GM18519 (cell line): Measurements from ENCODE around the gene PRSS1.
A peak's percentile ranks its signal among the peaks of the same experiment; 100 is the strongest.
"Not testable (repeated sequence)": the region's sequence is repeated elsewhere in the genome, so short reads cannot be mapped to it uniquely, and the experiment has no call there.

Source experiments
- ATAC-seq: cut with Tn5 transposase; IDR thresholded peaks from one replicate; pipeline ENCODE4 v1.9.1; 2021; ENCODE audit warnings: mild to moderate bottlenecking, moderate library complexity; ENCODE audit not compliant: unreplicated experiment, low FRiP score

PRSS1 gene

GRCh38 chr7:142745745-142746144 lies 3.5 kb upstream of the PRSS1 start:
- no peak for ATAC-seq

GRCh38 chr7:142746264-142746663 lies 3.0 kb upstream of the PRSS1 start:
- ATAC-seq: no peak

- ATAC-seq: not testable (repeated sequence)
These were observed 862 bp upstream of the PRSS1 start for GRCh38 chr7:142748410-142748809.

GRCh38 chr7:142750321-142750938 lies 1.2 kb downstream of the PRSS1 start:
- ATAC-seq: no peak

GRCh38 chr7:142751526-142752175 lies 2.4 kb downstream of the PRSS1 start:
- not testable (repeated sequence) for ATAC-seq

GRCh38 chr7:142752376-142753225 lies 3.3 kb downstream of the PRSS1 start:
- no peak for ATAC-seq

GRCh38 chr7:142753366-142753765 lies 4.1 kb downstream of the PRSS1 start:
- no peak for ATAC-seq

- ATAC-seq: not testable (repeated sequence)
These were observed 4.7 kb downstream of the PRSS1 start for GRCh38 chr7:142753925-142754491.

- no peak for ATAC-seq
These were observed 5.7 kb downstream of the PRSS1 start for GRCh38 chr7:142754681-142755575.

- not testable (repeated sequence) for ATAC-seq
These were observed 9.0 kb downstream of the PRSS1 start for GRCh38 chr7:142758312-142758711.

- no peak for ATAC-seq
These were observed 10.2 kb downstream of the PRSS1 start for GRCh38 chr7:142759433-142759832.

GRCh38 chr7:142760071-142760642 lies 10.9 kb downstream of the PRSS1 start:
- no peak for ATAC-seq

GRCh38 chr7:142761606-142762005 lies 12.3 kb downstream of the PRSS1 start:
- not testable (repeated sequence) for ATAC-seq

- no peak for ATAC-seq
These were observed 12.8 kb downstream of the PRSS1 start for GRCh38 chr7:142762104-142762503.

GRCh38 chr7:142767451-142767850 lies 18.2 kb downstream of the PRSS1 start:
- ATAC-seq: no peak

GRCh38 chr7:142767861-142768260 lies 18.6 kb downstream of the PRSS1 start:
- no peak for ATAC-seq

GRCh38 chr7:142768885-142769284 lies 19.6 kb downstream of the PRSS1 start:
- ATAC-seq: not testable (repeated sequence)

GRCh38 chr7:142770661-142771352 lies 21.5 kb downstream of the PRSS1 start, which contains the start of gene PRSS2:
Gene PRSS2, plus strand, starts transcription at chr7:142770970. Its CDS starts 13 bp downstream, at chr7:142770983.
- ATAC-seq: no peak

- peak; percentile 89 for ATAC-seq
These were observed 22.1 kb downstream of the PRSS1 start for GRCh38 chr7:142771353-142771723.
